Activated T-cell treated with anti-CD3 and anti-CD28 coated beads for 4 hours (primary cell): ENCODE data around the gene SYK.

Source experiments
- DNase-seq: peaks from one replicate; pipeline ENCODE4 v3.0.0-alpha.2; 2020

The SYK gene

DNA sequence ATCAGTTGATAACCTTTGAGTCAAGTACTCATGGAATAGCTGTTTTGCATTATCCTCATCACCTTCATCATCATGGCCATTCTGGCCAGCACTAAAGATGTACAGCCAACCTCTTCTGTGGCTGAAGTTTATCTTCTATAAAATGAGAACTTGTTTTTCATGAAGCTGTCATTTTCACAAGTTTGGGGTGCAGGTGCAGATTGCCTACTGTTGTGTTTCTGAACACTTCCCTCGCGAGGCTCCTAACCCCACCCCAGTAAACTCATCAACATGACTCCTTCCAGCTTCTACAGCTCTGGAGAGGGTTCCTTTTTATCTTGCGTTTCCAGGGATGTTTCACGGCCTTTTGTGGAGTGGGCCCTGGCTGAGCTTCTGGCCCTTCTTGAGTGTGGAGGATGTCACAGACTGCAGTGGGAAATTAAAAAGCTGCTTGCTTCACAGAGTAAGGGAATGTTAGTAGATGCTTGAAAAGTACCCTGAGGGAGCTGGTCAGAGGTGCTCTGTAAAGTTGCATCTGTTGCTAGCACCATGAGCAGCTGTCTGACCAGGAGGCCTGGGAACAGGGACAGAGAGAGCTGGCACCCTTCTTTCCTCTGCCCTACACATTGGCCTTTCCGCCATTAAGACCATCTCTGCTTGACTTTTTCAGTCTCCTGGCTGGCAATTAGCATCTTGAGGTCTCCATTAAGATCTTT lies 24.9 kb downstream of the SYK start:
- DNase-seq: no peak

- no peak for DNase-seq
Observed at GRCh38 chr9:90827181-90827871, 25.7 kb downstream of the SYK start.

DNA sequence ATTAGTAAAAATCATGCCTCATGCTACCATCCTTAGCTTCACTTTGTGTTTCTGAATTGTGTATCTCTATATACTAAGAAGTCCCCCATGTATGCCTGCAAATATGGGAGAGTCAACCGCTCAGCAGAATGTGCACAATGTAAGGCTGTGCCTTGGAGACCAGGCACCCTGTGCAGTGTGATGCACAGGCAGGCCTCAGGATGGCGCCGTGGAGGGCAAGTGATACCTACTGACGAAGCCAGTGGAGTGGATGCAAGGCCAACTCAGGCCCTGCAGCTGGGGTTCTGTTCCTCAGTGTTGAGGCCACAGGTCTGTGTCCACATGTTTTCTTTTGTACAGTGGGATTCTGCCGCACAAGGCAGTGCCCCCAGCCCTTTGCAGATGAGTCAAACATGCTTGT lies 28.4 kb downstream of the SYK start:
- no peak for DNase-seq

- no peak for DNase-seq
Observed at GRCh38 chr9:90830977-90831376, 29.4 kb downstream of the SYK start.

- no peak for DNase-seq
Observed at GRCh38 chr9:90832261-90832660, 30.6 kb downstream of the SYK start.

DNA sequence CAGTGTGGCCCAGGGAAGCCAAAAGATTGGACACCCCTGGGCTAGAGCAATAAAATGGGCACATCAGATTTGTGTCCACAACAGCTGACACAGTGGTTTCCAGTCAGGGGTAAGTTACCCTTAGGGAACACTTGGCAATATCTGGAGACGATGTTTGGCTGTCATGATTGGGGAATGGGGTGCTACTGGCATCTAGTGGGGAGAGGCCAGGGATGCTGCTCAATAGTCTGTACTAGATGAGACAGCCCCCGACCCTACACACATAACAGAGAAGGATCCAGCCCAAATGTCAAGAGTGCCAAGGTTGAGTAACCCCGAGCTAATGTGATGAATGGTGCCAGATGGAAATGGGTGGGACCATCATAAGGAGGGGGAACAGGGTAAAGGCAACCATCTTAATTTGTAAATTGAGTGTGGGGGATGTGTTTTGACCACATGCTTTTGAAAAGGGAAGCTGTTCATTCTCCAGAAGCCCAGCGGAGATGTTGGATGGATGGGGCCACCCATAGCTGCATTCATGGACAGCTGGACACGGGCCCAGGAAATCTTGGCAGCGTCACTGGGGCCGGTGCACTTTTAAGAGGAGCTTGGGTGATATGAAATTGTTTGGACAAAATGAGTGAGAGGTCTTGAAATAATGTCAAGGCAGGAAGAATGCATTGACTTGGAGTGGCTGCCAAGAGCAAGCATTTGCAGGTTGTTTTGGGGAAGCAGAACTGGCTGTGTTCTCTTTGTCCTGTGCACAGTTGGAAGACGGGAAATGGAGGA lies 33.4 kb downstream of the SYK start:
- no peak for DNase-seq

DNA sequence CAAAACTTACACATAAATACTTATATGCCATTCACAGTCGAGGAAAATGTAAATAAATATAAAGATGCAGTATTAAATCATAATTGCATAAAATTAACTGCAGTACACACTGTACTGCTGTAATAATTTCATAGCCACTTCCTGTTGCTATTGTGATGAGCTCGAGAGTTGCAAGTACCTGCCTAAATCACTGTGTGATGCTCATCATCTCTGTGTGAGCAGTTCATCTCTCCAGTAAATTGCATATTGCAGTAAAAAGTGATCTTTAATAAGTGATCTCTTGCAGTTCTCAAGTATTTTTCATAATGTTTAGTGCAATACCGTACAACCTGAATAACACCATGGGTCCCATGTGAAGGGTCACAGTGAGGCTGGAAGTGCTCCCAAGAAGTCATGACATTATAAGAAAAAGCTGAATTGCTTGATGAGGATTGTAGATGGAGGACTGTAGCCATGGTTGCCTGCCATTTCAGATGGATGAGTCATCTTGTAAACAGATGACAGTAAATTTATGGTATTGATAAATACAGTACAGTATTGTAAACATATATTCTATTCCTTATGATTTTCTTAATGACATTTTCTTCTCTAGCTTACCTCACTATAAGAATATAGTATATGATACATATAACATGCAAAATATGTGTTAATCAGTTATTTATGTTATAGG lies 34.9 kb downstream of the SYK start:
- no peak for DNase-seq

DNA sequence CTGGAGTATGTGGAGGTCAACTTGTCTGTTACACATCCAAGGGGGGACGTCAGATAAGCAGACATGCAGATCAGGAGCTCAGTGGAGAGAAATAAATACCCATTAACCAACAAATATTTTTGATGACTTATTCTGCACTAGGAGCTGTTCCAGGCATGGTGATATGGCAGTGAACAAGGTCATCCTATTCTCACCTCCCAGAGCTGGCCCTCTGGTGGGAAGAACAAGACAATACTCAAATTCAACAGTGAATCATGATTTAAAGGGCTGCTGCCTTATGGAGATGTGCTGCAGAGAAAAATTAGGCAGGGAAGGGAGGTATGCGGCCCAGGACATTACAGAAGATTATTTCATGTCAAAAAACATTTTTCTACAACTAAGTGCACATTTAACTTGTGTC lies 36.5 kb downstream of the SYK start:
- no peak for DNase-seq

DNA sequence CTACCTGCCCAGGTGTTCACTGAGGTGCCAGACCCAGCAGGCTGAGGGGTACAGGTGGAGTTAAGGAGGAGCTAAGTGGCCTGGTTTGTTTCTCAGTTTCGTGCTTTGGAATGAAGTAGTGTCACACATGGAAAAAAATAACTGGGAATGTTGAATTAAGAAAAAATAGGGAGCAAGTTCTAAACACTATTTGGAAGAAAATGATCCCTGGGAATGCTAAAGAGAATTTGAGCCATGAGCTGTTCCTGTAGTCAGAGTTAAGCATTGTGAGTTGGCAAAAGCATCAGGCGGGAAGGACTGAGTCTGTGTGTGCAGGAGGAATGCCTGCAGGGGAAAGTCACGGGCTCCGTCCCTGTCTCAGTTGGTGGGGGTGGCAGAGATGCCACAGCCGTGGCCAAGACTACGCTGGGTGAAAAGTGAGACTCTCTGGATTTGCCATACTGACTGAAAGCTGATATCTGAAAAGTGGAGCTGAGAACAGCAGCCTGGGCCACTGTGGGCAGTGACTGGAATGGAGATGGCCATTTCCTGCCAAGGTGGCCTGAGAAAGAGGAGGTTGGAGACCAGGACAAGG lies 37.0 kb downstream of the SYK start:
- DNase-seq: no peak

- DNase-seq: no peak
Observed at GRCh38 chr9:90839183-90839728, 37.6 kb downstream of the SYK start.

DNA sequence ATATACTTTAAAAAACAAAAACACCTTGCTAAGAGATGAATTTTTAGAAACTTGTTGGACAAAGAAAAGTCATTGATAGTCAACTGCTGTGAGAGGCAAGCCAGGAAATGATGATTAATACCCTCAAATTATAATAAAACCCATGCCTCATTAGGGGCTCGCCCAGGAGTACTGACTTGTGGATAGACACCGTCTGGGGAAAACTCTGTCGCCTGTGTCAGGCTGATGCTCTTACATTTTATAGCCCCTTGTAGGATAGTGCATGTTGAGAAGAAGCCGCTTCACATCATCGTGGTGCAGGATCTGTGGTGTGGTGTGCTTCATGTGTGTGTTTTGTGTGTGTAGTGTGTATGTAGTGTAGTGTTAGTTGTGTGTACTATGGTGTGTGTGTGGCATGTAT lies 39.1 kb downstream of the SYK start:
- no peak for DNase-seq

- no peak for DNase-seq
Observed at GRCh38 chr9:90841213-90841612, 39.6 kb downstream of the SYK start.

GRCh38 chr9:90841615-90842014 lies 40.0 kb downstream of the SYK start:
- DNase-seq: no peak

DNA sequence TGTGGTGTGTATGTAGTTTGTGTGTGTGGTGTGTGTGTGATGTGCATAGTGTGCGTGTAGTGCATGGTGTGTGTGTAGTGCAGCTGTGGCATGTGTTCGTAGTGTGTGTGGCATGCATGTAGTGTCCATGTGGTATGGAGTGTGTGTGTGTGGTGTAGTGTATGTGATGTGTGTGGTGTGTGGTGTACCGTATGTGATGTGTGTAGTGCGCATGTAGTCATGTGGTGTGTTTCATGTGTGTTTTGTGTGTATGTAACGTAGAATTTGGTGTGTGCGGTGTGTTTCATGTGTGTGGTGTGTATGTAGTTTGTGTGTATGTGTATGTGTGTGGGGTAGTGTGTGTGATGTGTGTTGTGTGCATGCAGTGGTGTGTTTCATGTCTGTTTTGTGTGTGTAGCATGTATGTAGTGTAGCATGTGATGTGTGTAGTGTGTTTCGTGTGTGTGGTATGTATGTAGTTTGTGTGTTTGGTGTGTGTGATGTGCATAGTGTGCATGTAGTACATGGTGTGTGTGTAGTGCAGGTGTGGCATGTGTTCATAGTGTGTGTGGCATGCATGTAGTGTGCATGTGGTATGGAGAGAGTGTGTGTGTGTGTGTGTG lies 40.7 kb downstream of the SYK start:
- DNase-seq: no peak

DNA sequence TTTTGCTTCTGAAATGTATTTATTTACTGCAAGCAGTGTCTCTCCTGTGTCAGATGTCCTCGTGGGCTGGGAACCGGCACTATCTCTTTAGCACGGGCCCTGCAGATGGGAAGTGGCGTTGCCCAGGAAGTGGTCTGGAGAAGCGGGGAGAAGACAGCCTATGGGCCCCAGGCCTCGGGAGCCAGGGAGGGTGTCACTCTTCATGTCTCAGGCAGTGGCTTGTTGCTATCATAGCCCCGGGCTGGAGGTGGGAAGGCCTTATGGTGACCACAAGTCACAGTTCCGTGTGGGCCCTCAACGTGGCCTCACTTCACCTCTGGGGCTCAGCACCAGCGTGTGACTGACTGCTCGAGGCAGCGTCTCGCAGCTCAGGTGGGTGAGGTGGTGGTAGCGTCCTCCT lies 41.4 kb downstream of the SYK start:
- no peak for DNase-seq

GRCh38 chr9:90843525-90843924 lies 41.9 kb downstream of the SYK start:
- no peak for DNase-seq

GRCh38 chr9:90844326-90844725 lies 42.7 kb downstream of the SYK start:
- DNase-seq: no peak

DNA sequence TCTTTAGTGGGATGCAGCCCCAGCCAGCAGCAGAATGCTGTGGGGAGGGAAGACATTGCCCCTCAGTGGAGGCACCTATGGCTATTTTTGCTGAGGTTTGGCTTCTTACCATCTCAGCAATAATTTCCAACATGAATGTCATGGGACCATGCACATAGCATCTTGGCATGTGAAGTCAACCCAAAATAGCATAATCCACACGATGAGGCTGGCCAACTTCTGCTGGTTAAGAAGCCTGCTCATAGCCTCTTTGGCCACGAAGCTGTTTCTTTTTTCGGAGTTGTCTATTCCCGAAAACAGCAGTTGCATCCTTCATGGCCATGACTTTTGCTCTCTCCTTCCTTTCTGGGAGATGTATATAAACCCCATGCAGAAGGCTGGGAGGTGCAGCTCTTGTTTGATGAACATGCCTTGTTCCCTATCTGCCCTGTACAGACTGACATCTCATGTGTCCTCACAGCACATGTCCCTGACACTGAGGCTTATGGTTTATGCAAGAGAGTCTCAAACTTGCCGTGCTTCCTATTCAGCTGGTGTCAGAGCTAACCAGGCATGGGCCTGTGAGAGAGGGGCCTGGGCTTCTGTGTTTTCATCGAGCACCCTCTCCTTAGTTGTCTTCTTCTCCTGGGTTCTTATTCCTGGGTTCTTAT lies 45.3 kb downstream of the SYK start:
- no peak for DNase-seq

DNA sequence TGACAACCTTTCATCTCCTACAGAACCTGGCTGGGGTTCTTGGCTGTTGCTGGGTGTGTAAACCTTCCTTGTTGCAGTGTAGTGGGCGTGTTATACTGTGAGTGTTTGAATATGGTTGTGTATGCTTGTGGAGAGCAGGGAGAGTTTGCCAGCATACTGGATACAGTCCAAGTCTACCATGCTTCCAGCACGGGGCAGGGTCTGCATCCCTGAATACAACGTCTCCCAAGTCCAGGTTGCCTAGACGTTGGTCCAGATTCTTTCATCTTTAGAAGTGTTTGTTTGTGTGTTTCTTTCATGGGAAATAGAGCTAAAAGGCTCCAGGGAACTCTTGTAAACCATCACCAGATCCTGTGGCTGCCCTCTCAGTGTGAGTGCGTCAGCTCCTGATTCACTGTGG lies 46.4 kb downstream of the SYK start:
- DNase-seq: no peak

DNA sequence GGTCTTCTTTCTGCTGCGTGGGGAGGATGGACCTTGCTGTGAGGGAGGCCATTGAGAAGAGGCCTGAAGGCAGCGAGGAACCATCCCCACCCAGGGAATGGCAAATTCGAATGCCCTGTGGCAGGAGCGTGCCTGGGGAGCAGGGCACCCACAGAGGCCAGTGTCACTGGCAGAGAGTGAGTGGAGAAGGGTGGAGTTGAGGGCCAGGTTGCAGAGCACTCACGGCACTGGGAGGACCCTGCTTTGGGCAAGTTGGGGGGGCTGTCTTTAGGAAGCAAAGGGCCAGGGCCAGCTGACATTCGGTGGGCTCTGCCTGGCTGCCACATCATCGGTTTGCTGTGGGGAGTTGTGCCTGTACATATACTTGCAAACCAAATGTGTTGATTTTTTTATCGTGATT lies 47.2 kb downstream of the SYK start:
- DNase-seq: no peak

DNA sequence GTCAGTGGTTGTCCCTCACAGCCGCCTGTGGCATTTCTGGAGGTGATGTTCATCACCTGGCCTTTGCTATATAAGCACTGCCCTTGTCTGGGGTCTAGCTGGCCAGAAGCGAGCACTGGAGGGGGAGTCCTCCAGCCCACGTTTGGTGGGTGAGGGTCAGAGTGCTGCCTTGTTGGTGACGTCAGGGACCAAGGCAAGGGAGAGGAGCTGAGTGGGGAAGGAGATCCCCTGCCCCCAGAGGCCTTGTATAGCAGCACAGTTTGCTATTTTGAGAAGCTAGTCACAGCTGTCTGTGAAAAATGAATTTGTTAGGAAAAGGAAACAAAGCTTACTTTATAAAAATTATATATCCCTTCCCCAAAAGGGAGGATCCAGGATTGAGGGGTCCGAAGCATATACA lies 49.8 kb downstream of the SYK start:
- no peak for DNase-seq

GRCh38 chr9:90853945-90854344 lies 52.3 kb downstream of the SYK start:
- no peak for DNase-seq
